Measurements from ENCODE around the gene ARL13B. TPM values are rescaled to one million over a fixed set of nuclear protein-coding genes. Genes with fewer than 3 reads are reported as not detected.

ARL13B gene

DNA sequence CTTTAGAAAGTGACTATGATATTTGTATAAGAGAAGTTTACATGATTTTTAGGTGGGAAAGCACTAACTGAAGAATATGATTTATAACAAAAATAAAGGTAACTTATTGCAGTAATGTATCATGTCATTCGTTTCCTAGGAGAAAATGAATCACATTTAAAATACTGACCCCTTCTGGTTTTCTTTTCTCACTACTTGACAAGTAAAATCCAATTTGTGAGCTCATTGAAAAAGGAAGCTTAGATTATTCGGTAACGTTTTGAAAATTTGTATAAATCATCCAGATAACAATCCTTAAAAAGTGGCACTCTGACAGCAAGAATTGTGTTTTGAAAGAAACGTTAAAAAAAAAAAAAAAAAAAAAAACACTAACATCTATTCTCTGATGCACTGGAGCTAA, 121.9 kb downstream of the ARL13B start:
- Histone ChIP-seq H3K18ac (ENCODE audit: low read length) (no peak overlapping the region), H2BK15ac (ENCODE audit: low read length) (no peak overlapping the region), H3K23ac (ENCODE audit: low read depth, low read length, poor library complexity) (no peak overlapping the region), H2BK12ac (ENCODE audit: low read length) (no peak overlapping the region), H3K4ac (ENCODE audit: low read length) (no peak overlapping the region), H3K9ac (ENCODE audit: low read depth, low read length, poor library complexity) (no peak overlapping the region), H3K9me3 (replicated peaks in 1 of 2; ENCODE audit: control insufficient read depth in 2 of 2, insufficient read depth in 1 of 2, low read depth in 1 of 2, low read length in 2 of 2) (no peaks in the 10 kb centered on the region), H3K4me3 (ENCODE audit: low read length in 2 of 2) (no peak overlapping the region), H4K91ac (ENCODE audit: low read depth, low read length, poor library complexity) (no peak overlapping the region), H3K36me3 (replicated peaks in 1 of 2; ENCODE audit: control insufficient read depth in 2 of 2, insufficient read depth in 2 of 2, low read length in 2 of 2) (peaks cover 2 to 75% of the 10 kb centered on the region in 2 donors), H3K14ac (ENCODE audit: low read length) (no peak overlapping the region), H2AFZ (ENCODE audit: low read length) (no peak overlapping the region), H3K79me1 (ENCODE audit: low read depth, low read length) (peaks cover 2% of the 10 kb centered on the region), H3K4me2 (ENCODE audit: insufficient read depth, low read length, poor library complexity, severe bottlenecking) (no peak overlapping the region), H3K27ac (replicated peaks; ENCODE audit: low read length) (no peak overlapping the region), H2BK5ac (ENCODE audit: low read length) (no peak overlapping the region), H3K27me3 (ENCODE audit: control insufficient read depth in 3 of 3, insufficient read depth in 3 of 3, low read depth in 1 of 3, low read length in 3 of 3) (no peaks in the 10 kb centered on the region), H3K4me1 (ENCODE audit: control insufficient read depth in 2 of 2, insufficient read depth in 1 of 2, low read depth in 1 of 2, low read length in 2 of 2) (no peaks in the 10 kb centered on the region), H2BK120ac (ENCODE audit: low read depth, low read length) (no peak overlapping the region), H4K8ac (ENCODE audit: low read depth, low read length) (no peak overlapping the region), H2AK5ac (ENCODE audit: low read depth, low read length) (no peak overlapping the region)
- no peak for DNase-seq (ENCODE audit: low spot score)
- no CpG with 5 or more reads among the region's 4 CpGs for WGBS, 2 donors (ENCODE audit: extremely low coverage in 2 of 2, insufficient read length in 2 of 2, insufficient replicate concordance in 1 of 2)

Small RNA genes lying within 50 kb of the gene (small RNA-seq; reads per million reads assigned to genes)
- gene RF00019 (ENCODE audit: insufficient read depth) (not detected), gene RNU6-511P (ENCODE audit: insufficient read depth) (not detected)
